H9 (cell line): ENCODE data around the gene FGA. TPM values are rescaled to one million over a fixed set of nuclear protein-coding genes. Genes with fewer than 3 reads are reported as not detected.

Experiments used
- DNase-seq: peaks from one replicate; pipeline ENCODE4 v3.0.0-alpha.2; 2017
- H2AFZ ChIP-seq: one replicate; pipeline ENCODE4 v1.6.1; 2013; ENCODE audit warnings: mild to moderate bottlenecking, low read length, control low read depth, moderate library complexity
- H2AK5ac ChIP-seq: 2 replicates; pipeline ENCODE4 v1.6.1; 2013; ENCODE audit warnings: low read length, control low read depth, mixed read lengths; ENCODE audit not compliant: insufficient read length
- H2BK120ac ChIP-seq: one replicate; pipeline ENCODE4 v1.6.1; 2013; ENCODE audit warnings: low read depth, mild to moderate bottlenecking, low read length, control low read depth, inconsistent platforms; ENCODE audit not compliant: poor library complexity, severe bottlenecking
- H2BK12ac ChIP-seq: 2 replicates; pipeline ENCODE4 v1.6.1; 2013; ENCODE audit warnings: low read length, control low read depth, mixed read lengths, low read depth; ENCODE audit not compliant: insufficient read length
- H2BK15ac ChIP-seq: 2 replicates; pipeline ENCODE4 v1.6.1; 2013; ENCODE audit warnings: low read depth, low read length, control low read depth
- H2BK20ac ChIP-seq: one replicate; pipeline ENCODE4 v1.6.1; 2013; ENCODE audit warnings: low read depth, mild to moderate bottlenecking, low read length, control low read depth, inconsistent platforms; ENCODE audit not compliant: poor library complexity, severe bottlenecking
- H2BK5ac ChIP-seq: 2 replicates; pipeline ENCODE4 v1.6.1; 2013; ENCODE audit warnings: low read length, control low read depth, mixed read lengths; ENCODE audit not compliant: insufficient read length
- H3K14ac ChIP-seq: 2 replicates; pipeline ENCODE4 v1.6.1; 2013; ENCODE audit warnings: low read length, control low read depth; ENCODE audit not compliant: insufficient read depth
- H3K18ac ChIP-seq: 2 replicates; pipeline ENCODE4 v1.6.1; 2013; ENCODE audit warnings: low read depth, mild to moderate bottlenecking, mixed read lengths, low read length, control low read depth; ENCODE audit not compliant: insufficient read length
- H3K23ac ChIP-seq: 2 replicates; pipeline ENCODE4 v1.6.1; 2013; ENCODE audit warnings: low read length, control low read depth, mixed read lengths, low read depth; ENCODE audit not compliant: insufficient read length
- H3K23me2 ChIP-seq: 2 replicates; pipeline ENCODE4 v1.6.1; 2013; ENCODE audit warnings: low read depth, mild to moderate bottlenecking, mixed read lengths, low read length, control low read depth; ENCODE audit not compliant: insufficient read length, poor library complexity, severe bottlenecking
- H3K27ac ChIP-seq: 2 replicates; pipeline ENCODE4 v1.5.1; 2013; ENCODE audit warnings: low read length, control low read depth, mixed read lengths, low read depth; ENCODE audit not compliant: insufficient read length
- H3K27me3 ChIP-seq: 2 replicates; pipeline ENCODE4 v1.6.1; 2013; ENCODE audit warnings: low read length, control low read depth, inconsistent platforms; ENCODE audit not compliant: insufficient read depth
- H3K4ac ChIP-seq: 2 replicates; pipeline ENCODE4 v1.6.1; 2013; ENCODE audit warnings: low read depth, mild to moderate bottlenecking, control low read depth, inconsistent platforms, low read length, moderate library complexity
- H3K4me1 ChIP-seq: 2 replicates; pipeline ENCODE4 v1.6.1; 2013; ENCODE audit warnings: low read length, control low read depth, inconsistent platforms; ENCODE audit not compliant: insufficient read depth
- H3K4me2 ChIP-seq: 2 replicates; pipeline ENCODE4 v1.6.1; 2013; ENCODE audit warnings: low read length, control low read depth, mixed read lengths; ENCODE audit not compliant: insufficient read length, insufficient read depth
- H3K56ac ChIP-seq: 2 replicates; pipeline ENCODE4 v1.6.1; 2013; ENCODE audit warnings: low read depth, mild to moderate bottlenecking, mixed read lengths, low read length, control low read depth; ENCODE audit not compliant: insufficient read length
- H3K79me1 ChIP-seq: 2 replicates; pipeline ENCODE4 v1.6.1; 2013; ENCODE audit warnings: low read depth, mild to moderate bottlenecking, moderate library complexity, low read length, control low read depth, inconsistent platforms; ENCODE audit not compliant: insufficient read depth, poor library complexity, severe bottlenecking
- H3K79me2 ChIP-seq: 2 replicates; pipeline ENCODE4 v1.6.1; 2013; ENCODE audit warnings: low read length, control low read depth, inconsistent platforms; ENCODE audit not compliant: insufficient read depth
- H3K9ac ChIP-seq: 2 replicates; pipeline ENCODE4 v1.6.1; 2013; ENCODE audit warnings: low read length, control low read depth, mixed read lengths; ENCODE audit not compliant: insufficient read length; ENCODE audit errors: extremely low read depth
- H3K9me3 ChIP-seq: one replicate; pipeline ENCODE4 v1.6.1; 2013; ENCODE audit warnings: low read depth, low read length, inconsistent platforms; ENCODE audit not compliant: control insufficient read depth
- H3T11ph ChIP-seq: one replicate; pipeline ENCODE4 v1.6.1; 2013; ENCODE audit warnings: mild to moderate bottlenecking, low read length, control low read depth, inconsistent platforms
- H4K20me1 ChIP-seq: one replicate; pipeline ENCODE4 v1.6.1; 2013; ENCODE audit not compliant: control insufficient read depth, insufficient read length, insufficient read depth
- H4K5ac ChIP-seq: 2 replicates; pipeline ENCODE4 v1.6.1; 2013; ENCODE audit warnings: low read depth, mild to moderate bottlenecking, mixed read lengths, low read length, control low read depth; ENCODE audit not compliant: insufficient read length
- H4K8ac ChIP-seq: replicated peaks from 2 replicates; pipeline ENCODE4 v1.6.1; 2013; ENCODE audit warnings: low read length, control low read depth, mixed read lengths, low read depth; ENCODE audit not compliant: insufficient read length
- H4K91ac ChIP-seq: 2 replicates; pipeline ENCODE4 v1.6.1; 2013; ENCODE audit warnings: low read depth, mild to moderate bottlenecking, moderate library complexity, mixed read lengths, low read length, control low read depth; ENCODE audit not compliant: insufficient read length
- H3K27ac Mint-ChIP-seq, 3 experiments: 2 replicates in 2 of 3; 3 replicates in 1 of 3; pipeline ENCODE4 v1.8.0; 2020 to 2021; ENCODE audit warnings: mixed read lengths in 3 of 3, mild to moderate bottlenecking in 1 of 3, moderate library complexity in 1 of 3
- H3K27me3 Mint-ChIP-seq: 2 replicates; pipeline ENCODE4 v1.8.0; 2021; ENCODE audit warnings: low read depth, mild to moderate bottlenecking, moderate library complexity, mixed read lengths
- H3K36me3 Mint-ChIP-seq, 3 experiments: 2 replicates in 2 of 3; 3 replicates in 1 of 3; pipeline ENCODE4 v1.8.0; 2020 to 2021; ENCODE audit warnings: low read depth in 3 of 3, mixed read lengths in 3 of 3; ENCODE audit not compliant: insufficient read depth in 1 of 3
- H3K4me1 Mint-ChIP-seq, 2 experiments: 2 replicates each; pipeline ENCODE4 v1.8.0; 2020; ENCODE audit warnings: mixed read lengths in 2 of 2
- H3K4me3 Mint-ChIP-seq, 2 experiments: 2 replicates in 1 of 2; 3 replicates in 1 of 2; pipeline ENCODE4 v1.8.0; 2020 to 2021; ENCODE audit warnings: mild to moderate bottlenecking in 2 of 2, mixed read lengths in 2 of 2, moderate library complexity in 1 of 2
- H3K9me3 Mint-ChIP-seq, 2 experiments: 2 replicates in 1 of 2; 3 replicates in 1 of 2; pipeline ENCODE4 v1.8.0; 2020; ENCODE audit warnings: mild to moderate bottlenecking in 2 of 2, mixed read lengths in 2 of 2, moderate library complexity in 1 of 2
- CTCF ChIP-seq: fragments of 200-600 bp; sonication (generic); conservative IDR thresholded peaks from 3 replicates; pipeline ENCODE4 v1.8.0; 2021; ENCODE audit warnings: antibody characterized with exemption, mild to moderate bottlenecking
- WGBS: extraction: QIAGEN DNeasy Blood & Tissue Kit; methylation state at CpG from one replicate; pipeline ENCODE4 v1.1.7; 2013; ENCODE audit warnings: missing lambda C conversion rate, low lambda C conversion rate, mixed read lengths; ENCODE audit not compliant: insufficient read length; ENCODE audit errors: extremely low coverage; 5-methylcytosine and 5-hydroxymethylcytosine counted together
- total RNA-seq: library from RNA; stranded (reverse); gene quantifications from 2 replicates; pipeline ENCODE4 v1.2.1, GENCODE V29; 2021

The FGA gene
- total RNA-seq, 1 experiment from 2014 or later = not detected

DNA sequence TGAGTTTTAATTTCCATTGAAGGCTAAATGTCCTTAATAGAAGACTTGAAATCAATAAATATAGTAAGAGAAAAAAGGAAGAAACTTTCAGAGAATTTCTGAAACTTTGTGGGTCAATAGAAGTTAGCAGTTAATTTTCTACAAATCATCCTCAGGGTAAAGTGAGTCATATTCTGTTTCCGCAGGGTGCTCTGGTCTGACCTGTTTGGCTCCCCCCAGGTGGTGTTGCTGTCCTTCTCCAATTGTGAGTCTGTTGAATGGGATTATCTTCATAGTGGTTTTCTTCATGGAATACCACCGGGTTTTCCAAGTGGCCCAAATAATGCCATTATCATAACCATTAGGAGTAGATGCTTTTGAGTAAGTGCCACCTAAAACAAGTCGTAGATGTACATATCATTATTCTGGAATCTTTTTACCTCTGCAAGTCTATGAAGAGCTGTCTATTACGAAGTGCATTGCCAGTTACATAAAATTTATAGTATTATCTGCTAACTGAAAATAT is 14.2 kb upstream of the FGA start:
- TF ChIP-seq CTCF = no peak
- Histone ChIP-seq H2BK15ac (no peak overlapping the region), H3K4me1 (no peaks in the 10 kb centered on the region; the same call in 1 of the 2 replicates), H3K27ac (no peak overlapping the region), H4K91ac (no peak overlapping the region), H4K8ac (no peak overlapping the region), H3T11ph (no peak overlapping the region), H4K20me1 (no peaks in the 10 kb centered on the region), H3K79me1 (no peaks in the 10 kb centered on the region), H3K79me2 (no peaks in the 10 kb centered on the region), H3K4ac (no peak overlapping the region), H3K9me3 (no peaks in the 10 kb centered on the region), H3K56ac (no peak overlapping the region), H3K23me2 (no peaks in the 10 kb centered on the region), H3K9ac (no peak overlapping the region), H3K23ac (no peak overlapping the region), H2BK120ac (no peak overlapping the region), H3K4me2 (no peak overlapping the region), H2AFZ (no peak overlapping the region), H3K27me3 (no peaks in the 10 kb centered on the region), H2BK12ac (no peak overlapping the region), H2BK5ac (no peak overlapping the region), H3K18ac (no peak overlapping the region), H4K5ac (no peak overlapping the region), H3K14ac (no peak overlapping the region), H2AK5ac (no peak overlapping the region), H2BK20ac (no peak overlapping the region)
- H3K27me3 Mint-ChIP-seq = no peaks in the 10 kb centered on the region
- peaks cover 3% of the 10 kb centered on the region in 2 experiments; a peak in 2 of 4 replicates for H3K4me1 Mint-ChIP-seq
- H3K9me3 Mint-ChIP-seq = no peaks in the 10 kb centered on the region
- H3K36me3 Mint-ChIP-seq = no peaks in the 10 kb centered on the region
- no peak overlapping the region for H3K4me3 Mint-ChIP-seq
- H3K27ac Mint-ChIP-seq = no peak overlapping the region
- WGBS = no CpG with 5 or more reads among the region's 4 CpGs
- DNase-seq = no peak
